IPS-18c (cell line): ENCODE measurements around the gene PNPLA4.

Source experiments
- H3K4me3 ChIP-seq: 2 replicates; pipeline ENCODE4 v1.7.0; 2013; ENCODE audit warnings: low read depth, mild to moderate bottlenecking, low read length, moderate library complexity; ENCODE audit not compliant: insufficient read depth
- H3K9me3 ChIP-seq: one replicate; pipeline ENCODE4 v1.6.1; 2013; ENCODE audit warnings: mild to moderate bottlenecking, low read length, moderate library complexity; ENCODE audit not compliant: control insufficient read depth, insufficient read depth

Gene PNPLA4

GRCh38 chrX:7927259-7928167, at the start of gene PNPLA4:
Gene PNPLA4 (minus strand): TSS chrX:7927413. CDS start chrX:7926119, 1,294 bp downstream.
- Histone ChIP-seq H3K9me3 (peaks cover 9% of the 10 kb centered on the region), H3K4me3 (peak within 1 kb of the TSS; percentile 67)

GRCh38 chrX:7972586-7972985, 45.4 kb upstream of the PNPLA4 start:
- Histone ChIP-seq H3K9me3 (peaks cover 3% of the 10 kb centered on the region), H3K4me3 (no peak overlapping the region)

DNA sequence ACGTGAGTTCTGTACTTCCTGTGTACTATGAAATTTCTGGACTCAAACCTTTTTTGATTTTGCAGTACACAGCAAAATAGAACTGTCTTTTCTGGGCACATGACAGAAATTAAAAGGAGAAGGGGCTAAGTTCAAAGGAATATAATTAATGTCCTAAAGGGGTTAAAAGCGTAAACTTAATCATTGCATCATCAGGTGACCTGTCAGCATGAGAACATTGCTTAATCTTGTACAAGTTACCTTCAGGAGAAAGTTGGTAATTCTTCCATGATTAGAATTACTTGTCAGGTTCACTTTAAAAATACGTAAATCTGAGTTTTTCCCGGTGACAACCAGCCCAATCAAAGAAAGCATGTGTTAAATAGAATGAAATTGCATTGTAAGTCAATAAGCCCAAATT, 43.2 kb upstream of the PNPLA4 start:
- peaks cover 6% of the 10 kb centered on the region for H3K9me3 ChIP-seq
- no peak overlapping the region for H3K4me3 ChIP-seq

DNA sequence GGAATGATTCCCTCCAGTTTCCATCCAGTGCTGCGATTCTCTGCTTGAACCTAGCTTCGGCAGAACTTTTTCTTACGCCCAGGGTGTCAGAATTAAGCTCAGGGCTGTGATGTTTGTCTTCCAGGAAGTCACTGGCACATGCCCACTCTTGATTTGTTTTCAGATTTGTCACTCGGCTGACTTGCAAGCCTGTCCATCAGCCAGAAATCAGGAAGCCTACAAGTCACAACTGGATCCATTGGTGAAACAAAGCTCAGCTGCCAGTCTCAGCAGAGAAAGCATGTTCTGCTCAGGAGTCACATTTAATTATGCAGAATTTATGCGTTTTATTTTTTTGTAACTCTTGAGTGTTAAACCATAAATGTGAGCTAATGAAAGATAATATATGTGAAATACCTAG, 38.2 kb upstream of the PNPLA4 start:
- H3K4me3 ChIP-seq: no peak overlapping the region
- H3K9me3 ChIP-seq: peaks cover 4% of the 10 kb centered on the region

DNA sequence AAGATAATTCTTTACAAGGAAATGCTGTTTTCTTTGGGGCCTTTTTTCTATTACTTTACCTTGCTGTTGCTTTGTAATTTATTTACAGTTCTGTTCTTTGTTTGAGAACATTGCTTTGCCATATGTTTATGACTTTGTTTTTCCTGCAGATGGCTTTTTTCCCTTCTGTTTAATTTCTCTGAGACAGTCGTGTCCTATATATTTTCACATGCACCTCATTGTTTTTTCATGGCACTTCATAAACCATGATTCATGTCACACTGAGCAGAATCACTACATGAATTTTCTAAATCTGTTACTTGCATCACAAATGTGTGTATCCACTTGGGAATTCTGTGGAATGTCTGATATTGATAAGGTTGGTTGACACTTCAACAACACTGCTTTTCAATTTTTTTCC, 33.0 kb upstream of the PNPLA4 start:
- Histone ChIP-seq H3K9me3 (peaks cover under 1% of the 10 kb centered on the region), H3K4me3 (no peak overlapping the region)

GRCh38 chrX:7953446-7953845, 26.2 kb upstream of the PNPLA4 start:
- no peaks in the 10 kb centered on the region for H3K9me3 ChIP-seq
- no peak overlapping the region for H3K4me3 ChIP-seq

- Histone ChIP-seq H3K4me3 (no peak overlapping the region), H3K9me3 (peaks cover 2% of the 10 kb centered on the region)
Observed at GRCh38 chrX:7950865-7951264, 23.7 kb upstream of the PNPLA4 start.

DNA sequence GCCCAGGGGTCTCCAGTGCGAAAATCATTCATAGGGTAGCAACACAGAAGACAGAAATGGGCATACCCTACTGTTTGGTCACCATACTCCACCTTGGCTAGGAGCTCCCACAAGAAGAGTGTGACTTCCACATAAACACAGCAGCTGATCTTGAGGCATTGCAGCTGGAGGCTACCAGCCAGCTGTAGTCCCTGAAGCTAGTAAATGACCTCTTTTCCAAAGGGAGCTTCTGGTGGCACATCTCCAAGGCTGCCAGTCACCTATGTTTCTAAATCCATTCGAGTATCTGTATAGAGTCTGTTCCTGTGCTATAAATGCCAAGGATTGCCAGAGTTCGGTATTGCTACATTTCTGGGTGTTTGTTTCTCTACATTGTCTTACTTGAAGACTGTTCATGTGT, 21.3 kb upstream of the PNPLA4 start:
- H3K9me3 ChIP-seq: peaks cover 2% of the 10 kb centered on the region
- H3K4me3 ChIP-seq: no peak overlapping the region

DNA sequence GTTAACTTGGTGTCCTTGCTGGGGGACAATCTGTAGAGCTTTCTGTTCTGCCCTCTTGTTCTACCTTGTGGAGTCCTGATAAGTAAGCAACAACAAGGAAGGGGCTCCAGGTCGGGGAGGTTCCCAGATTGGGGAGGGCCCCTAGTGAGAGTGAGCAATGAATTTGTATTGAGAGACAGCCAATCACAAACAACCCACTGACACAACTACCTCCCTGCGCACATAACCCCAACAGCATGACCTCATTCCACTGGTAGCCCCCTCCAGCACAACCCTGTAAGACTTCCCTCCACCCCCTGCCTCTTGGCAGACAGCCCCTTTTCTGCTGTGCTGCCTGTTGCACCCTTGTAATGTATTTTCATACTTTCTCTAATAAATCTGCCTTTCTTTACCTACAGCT, 19.7 kb upstream of the PNPLA4 start:
- Histone ChIP-seq H3K9me3 (peaks cover 2% of the 10 kb centered on the region), H3K4me3 (no peak overlapping the region)

GRCh38 chrX:7943600-7944245, 16.5 kb upstream of the PNPLA4 start:
- Histone ChIP-seq H3K9me3 (peaks cover 2% of the 10 kb centered on the region), H3K4me3 (no peak overlapping the region)

DNA sequence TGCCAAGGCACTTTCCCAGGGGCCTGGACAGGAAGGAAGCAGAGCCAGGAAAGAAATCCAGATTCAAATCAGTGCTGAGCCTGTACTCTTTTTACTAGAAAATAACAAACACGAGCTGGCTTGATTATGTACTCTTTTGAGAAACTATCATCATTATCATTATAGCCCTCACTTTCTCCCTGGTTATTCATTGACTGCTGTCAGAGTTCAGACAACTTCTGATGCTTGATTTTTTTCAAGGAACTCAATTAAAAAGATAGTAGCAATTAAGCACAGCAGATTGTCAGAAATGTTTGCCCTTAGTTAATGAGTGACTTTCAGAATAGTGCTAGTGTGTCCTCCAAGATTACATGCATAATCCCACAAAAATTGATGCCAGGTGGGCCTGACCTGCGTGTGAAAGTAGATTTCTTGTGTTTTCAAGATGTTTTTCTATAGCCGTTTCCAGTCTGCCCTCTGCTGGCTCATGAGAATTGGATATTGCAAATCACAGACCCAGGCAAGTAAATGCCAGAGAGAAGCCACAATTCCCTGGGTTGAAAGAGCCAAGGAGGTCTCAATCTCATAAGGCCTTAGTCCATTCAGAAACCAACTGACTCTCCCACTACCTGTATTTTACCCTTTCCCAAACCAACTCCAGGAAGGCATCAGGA, 14.3 kb upstream of the PNPLA4 start:
- no peak overlapping the region for H3K4me3 ChIP-seq
- H3K9me3 ChIP-seq: peaks cover 2% of the 10 kb centered on the region

DNA sequence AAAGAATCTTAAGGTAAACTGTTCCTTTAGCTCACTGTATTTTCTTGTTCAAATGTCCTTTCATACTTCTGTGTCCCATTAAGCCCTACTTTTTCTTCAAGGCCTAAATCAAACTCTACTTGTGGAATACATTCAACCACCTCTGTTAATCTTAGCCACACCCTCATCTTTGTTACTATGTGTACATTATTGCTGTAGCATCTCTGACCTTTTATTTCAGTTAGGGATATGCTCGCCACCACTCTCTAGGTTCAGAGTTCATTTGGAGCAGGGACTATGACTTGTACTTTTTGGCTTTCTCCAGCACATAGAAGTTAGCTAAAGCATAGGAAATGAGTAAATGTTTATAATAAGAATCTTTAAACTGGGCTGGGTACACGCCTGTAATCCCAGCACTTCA, 6.8 kb upstream of the PNPLA4 start:
- H3K4me3 ChIP-seq: no peak overlapping the region
- peaks cover 4% of the 10 kb centered on the region for H3K9me3 ChIP-seq

DNA sequence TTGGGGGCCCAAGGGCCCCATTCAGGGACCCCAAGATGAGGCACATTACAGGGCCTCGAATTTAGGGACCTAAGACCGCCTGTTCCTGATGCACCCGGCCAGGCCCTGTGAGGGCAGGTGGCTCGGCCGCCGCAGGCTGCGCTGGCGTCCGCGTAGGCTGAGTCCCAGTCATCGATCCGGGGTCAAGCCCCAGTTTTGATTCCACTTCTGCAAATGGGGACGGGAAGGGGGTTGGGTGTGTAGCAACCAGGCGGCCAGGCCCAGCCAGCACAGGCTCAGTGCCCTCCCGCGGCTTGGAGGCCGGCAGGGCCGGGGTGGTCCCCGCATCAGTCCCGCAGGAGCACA, 327 bp downstream of the PNPLA4 start:
- peaks cover 9% of the 10 kb centered on the region for H3K9me3 ChIP-seq
- H3K4me3 ChIP-seq: peak overlapping the region; percentile 67

- Histone ChIP-seq H3K9me3 (peaks cover 9% of the 10 kb centered on the region), H3K4me3 (peak overlapping the region; percentile 67)
Observed at GRCh38 chrX:7926501-7926900, 712 bp downstream of the PNPLA4 start.

DNA sequence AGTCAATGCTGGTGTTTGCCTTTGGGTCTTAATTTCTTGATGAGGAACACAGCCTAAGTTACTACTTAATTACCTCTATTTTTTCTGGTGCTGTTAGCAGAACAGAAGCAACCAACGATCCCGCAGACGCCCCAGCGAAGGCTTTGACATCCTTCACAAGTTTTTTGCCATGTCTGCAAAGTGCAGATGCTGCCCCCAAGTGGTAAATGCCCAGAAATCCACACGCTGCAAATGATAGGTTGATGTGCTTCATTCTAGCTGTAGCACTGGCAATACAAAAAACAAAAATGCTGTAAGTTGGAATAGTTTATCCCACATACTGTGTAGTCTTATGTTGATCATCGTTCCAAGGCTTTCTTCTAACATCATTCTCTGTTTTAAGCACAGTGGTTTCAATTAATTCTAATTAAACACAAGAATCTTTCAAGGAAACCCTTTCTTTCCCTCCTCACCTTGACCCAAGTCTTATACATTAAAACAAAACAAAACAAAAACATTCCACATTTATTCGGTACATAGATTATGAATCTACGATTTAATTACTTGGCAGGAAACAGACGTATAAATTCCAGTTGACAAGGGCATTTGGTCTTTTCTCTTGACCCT, 1.2 kb downstream of the PNPLA4 start:
- Histone ChIP-seq H3K9me3 (peaks cover 9% of the 10 kb centered on the region), H3K4me3 (no peak overlapping the region)

- Histone ChIP-seq H3K9me3 (no peaks in the 10 kb centered on the region), H3K4me3 (no peak overlapping the region)
Observed at GRCh38 chrX:7921750-7922149, 5.5 kb downstream of the PNPLA4 start.

- Histone ChIP-seq H3K9me3 (peaks cover 2% of the 10 kb centered on the region), H3K4me3 (no peak overlapping the region)
Observed at GRCh38 chrX:7908821-7909220, 18.4 kb downstream of the PNPLA4 start.

DNA sequence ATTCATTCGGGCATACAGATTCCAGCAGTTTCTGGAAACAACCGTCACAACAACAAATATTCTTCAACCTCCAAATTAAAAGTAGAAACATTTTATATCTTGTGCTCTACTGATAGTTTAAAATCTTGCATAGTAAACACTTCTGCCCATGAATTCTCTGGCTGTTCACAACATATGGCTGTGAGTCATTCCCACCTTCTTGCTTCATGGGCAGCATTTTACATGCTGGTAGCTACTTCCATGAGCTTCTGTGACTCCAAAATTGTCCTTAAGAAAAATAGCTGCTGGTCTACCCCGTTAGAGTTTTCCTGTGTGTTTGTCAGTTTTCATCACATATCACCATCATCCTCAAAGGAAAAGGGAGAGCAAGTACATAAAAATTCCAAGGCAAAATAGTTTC, 22.7 kb downstream of the PNPLA4 start:
- Histone ChIP-seq H3K4me3 (no peak overlapping the region), H3K9me3 (peaks cover 3% of the 10 kb centered on the region)
